Sigmoid colon (tissue), 4 donors: ENCODE results near the gene KLHDC8A.

Source experiments
- CTCF ChIP-seq, 4 experiments: fragments of 450-650 bp in 3 of 4; fragments of 200-600 bp in 1 of 4; IDR thresholded peaks; one replicate each; pipeline ENCODE4 v1.5.1; 2016 to 2019; ENCODE audit warnings: antibody characterized with exemption in 4 of 4, mild to moderate bottlenecking in 3 of 4, moderate library complexity in 2 of 4
- EP300 ChIP-seq, 4 donors: sonication (generic); formaldehyde crosslinking; IDR thresholded peaks; one replicate each; pipeline ENCODE4 v1.6.1; 2017; ENCODE audit warnings: antibody characterized with exemption in 4 of 4
- POLR2A ChIP-seq, 2 donors: fragments of 450-650 bp; IDR thresholded peaks; one replicate each; pipeline ENCODE4 v1.6.1; 2016; ENCODE audit warnings: antibody characterized with exemption in 2 of 2, mild to moderate bottlenecking in 2 of 2, moderate library complexity in 2 of 2

GRCh38 chr1:205323794-205324193 lies 32.9 kb downstream of the KLHDC8A start:
- TF ChIP-seq CTCF (IDR thresholded peaks at IDR 0.05) (no peak), EP300 (IDR thresholded peaks at IDR 0.05) (no peak), POLR2A (IDR thresholded peaks at IDR 0.05) (no peak)
